NCI-H526 (cell line): ENCODE measurements around the gene UBE2Z.
"Not testable (repeated sequence)": the region's sequence is repeated elsewhere in the genome, so short reads cannot be mapped to it uniquely, and the experiment has no call there.

ENCODE experiments used
- DNase-seq, 2 experiments: peaks; one replicate each; lab custom pipeline; 2025; lab: John Stamatoyannopoulos, UW

The UBE2Z gene

DNA sequence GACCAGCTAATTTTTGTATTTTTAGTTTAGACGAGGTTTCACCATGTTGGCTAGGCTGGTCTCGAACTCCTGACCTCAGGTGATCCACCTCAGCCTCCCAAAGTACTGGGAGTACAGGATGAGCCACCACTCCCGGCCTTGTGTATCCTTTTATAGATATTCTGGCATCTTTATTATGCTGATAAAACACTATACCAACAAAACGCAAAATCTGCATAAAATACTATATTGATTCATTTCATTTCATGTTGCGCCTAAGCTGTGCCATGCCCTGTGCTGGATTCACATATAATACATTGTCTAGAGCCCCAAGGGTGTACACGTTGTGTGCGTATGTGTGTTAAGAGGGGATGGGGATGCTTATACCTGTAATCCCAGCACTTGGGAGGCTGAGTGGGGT lies 3.8 kb upstream of the UBE2Z start:
- DNase-seq, result no peak

GRCh38 chr17:48905987-48906515 lies 2.2 kb upstream of the UBE2Z start:
- DNase-seq, result no peak

DNA sequence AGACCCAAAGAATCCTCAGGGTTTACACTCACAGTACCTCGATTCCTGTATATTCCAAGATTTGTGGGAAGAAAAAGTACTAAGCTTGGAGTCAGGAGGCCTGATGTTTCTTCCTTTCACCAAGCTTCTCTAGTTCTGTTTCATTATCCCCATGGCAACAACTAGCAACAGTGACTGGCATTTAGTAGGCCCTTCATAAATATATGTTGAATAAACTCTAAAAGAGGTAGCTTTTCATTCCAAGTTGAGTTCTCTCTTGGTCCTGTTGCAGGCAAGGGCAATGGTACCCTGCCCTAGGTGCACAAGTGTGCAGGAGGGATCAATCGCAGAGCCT lies 527 bp upstream of the UBE2Z start:
- DNase-seq, result peak in 1 of 2 experiments; percentile 61

DNA sequence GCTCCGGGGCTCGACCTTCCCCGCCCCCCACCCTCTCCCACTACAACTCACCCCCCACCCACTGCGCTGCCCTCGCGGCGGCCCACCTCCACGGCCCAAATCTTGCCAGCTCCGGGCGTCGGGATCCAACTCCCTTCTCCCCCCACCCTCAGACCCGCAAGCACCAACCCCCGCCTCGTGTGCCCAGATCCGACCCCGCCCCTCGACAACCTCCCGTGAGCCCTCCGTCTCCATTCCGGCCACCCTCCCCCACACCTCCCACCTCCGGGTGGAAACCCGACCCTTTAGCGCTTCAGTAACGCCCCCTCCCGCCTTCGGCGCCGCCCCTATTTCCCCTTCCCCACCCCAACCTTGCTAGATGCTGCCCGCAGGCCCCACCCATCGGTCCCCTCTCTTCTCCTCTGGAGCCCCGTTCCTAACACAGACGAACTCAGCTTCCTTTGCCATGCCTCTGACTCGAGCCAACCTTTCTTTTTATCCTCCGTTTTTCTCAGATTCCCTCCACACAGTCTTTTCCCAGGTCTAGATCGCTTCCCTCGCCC lies 717 bp downstream of the UBE2Z start:
- peak; percentile 45 to 93 for DNase-seq

DNA sequence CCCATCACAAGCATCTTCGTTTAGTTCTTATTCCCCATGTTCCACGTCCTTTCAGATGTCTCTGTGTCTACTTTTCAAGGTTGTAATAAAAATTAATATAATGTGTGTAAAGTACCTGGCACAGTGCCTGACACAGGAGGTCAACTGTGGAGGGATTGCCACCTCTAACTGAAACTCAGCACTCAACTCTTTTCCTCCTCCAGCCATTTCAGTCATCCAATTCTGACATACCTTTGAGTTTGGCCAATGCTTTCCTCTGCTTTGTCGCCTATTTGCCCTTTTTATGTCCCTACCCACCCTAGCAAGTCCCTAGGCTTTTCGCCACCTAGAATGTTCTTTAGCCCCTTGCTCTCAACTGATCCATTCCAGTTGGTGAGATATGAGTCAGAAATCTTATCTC lies 1.6 kb downstream of the UBE2Z start:
- no peak for DNase-seq

GRCh38 chr17:48910370-48910769 lies 2.2 kb downstream of the UBE2Z start:
- no peak for DNase-seq

- no peak for DNase-seq
Measured at GRCh38 chr17:48912476-48912875, 4.3 kb downstream of the UBE2Z start.

GRCh38 chr17:48915459-48916282 lies 7.5 kb downstream of the UBE2Z start:
- DNase-seq, result no peak

GRCh38 chr17:48925251-48925990 lies 17.2 kb downstream of the UBE2Z start:
- no peak for DNase-seq

DNA sequence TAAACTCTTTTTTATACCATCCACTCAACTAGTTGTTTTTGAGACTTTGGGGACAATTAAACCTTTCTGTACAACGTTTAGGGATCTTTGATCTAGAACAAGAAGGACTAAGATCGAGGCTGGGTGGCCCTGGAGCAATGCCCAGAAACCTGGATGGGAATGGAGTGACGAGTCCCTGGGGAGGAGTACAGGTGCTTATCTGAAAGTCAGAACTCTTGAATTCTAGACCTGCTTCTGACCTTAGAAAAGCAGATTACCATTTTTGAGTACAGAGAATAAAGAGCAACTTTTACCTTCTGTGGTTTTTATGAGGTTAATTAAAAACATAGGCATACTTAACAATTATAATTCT lies 17.8 kb downstream of the UBE2Z start:
- DNase-seq, result no peak

GRCh38 chr17:48927978-48928745 lies 20.0 kb downstream of the UBE2Z start:
- DNase-seq, result no peak

- DNase-seq, result no peak
Measured at GRCh38 chr17:48928876-48929811, 20.9 kb downstream of the UBE2Z start.

DNA sequence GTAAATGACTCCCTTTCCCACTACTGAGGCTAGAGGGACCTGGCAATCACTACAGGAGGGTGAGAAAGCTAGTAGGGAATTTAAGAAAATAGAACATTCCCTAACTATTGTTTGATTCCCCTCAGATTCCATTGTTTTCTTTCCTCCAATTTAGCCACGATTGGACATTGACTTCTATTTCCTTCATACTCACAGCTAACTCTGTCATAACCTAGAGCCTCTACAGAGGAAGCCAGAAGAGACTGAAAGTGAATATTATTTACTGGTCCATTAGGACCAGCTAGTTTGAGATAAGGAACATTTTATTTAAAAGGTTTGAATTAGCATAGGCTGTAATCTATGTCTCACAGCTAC lies 21.6 kb downstream of the UBE2Z start:
- DNase-seq, result no peak

GRCh38 chr17:48930435-48930873 lies 22.2 kb downstream of the UBE2Z start:
- DNase-seq, result peak in 1 of 2 experiments; percentile 13

DNA sequence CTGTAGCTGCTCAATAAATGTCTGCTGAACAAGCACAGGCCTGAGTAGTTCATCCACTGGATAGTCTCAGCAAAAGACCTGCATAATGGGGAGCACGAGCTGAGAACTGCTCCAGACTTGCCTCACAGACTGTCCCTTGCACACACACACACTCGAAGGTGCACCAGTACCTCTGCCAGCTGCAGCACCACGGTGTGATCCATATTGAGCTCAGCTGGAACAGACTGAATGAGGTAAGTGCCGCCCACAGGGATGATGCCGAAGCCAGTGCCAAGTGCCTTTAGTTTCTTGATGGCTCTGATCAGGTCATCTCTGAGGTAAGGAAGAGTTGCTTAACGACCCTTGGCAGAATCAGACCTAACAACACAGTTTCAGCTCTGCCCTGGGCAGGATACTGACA lies 24.8 kb downstream of the UBE2Z start:
- DNase-seq, result no peak

- peak; percentile 80 to 94 for DNase-seq
Measured at GRCh38 chr17:48944515-48945260, 36.5 kb downstream of the UBE2Z start, which contains the start of gene SNF8. Gene SNF8, minus strand, starts transcription at chr17:48944842. Its CDS starts 108 bp downstream, at chr17:48944734.

DNA sequence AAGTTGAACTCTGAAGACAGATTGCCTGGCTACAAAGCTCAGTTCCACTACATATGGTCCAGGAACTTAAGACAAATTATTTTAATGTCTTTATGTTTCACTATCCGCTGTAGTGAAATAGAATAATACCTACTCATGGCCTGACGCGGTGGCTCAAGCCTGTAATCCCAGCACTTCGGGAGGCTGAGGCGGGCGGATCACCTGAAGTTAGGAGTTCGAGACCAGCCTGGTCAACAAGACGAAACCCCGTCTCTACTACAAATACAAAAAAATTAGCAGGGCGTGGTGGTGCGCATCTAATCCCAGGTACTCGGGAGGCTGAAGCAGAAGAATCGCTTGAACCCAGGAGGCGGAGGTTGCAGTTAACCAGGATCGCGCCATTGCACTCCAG lies 37.0 kb downstream of the UBE2Z start:
- DNase-seq, result not testable (repeated sequence)

- DNase-seq, result no peak
Measured at GRCh38 chr17:48951572-48951971, 43.4 kb downstream of the UBE2Z start.

DNA sequence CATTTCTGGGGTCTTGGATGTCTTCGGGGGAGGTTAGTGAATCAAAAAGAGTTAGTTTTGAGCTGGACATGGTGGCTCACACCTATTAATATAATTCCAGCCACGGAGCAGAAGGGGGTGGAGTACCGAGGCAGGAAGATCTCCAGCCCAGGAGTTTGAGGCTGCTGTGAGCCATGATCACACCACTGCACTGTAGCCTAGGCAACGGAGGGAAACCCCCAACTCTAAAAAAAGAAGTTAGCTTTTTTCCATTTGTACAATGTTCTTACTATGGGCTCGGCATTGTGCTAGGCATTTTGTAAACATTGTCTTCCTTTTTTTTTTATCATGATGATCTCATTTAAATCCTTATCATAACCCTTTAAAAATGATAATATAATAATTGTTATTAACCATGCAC lies 44.7 kb downstream of the UBE2Z start:
- no peak for DNase-seq

- peak; percentile 15 to 62 for DNase-seq
Measured at GRCh38 chr17:48954300-48954755, 46.1 kb downstream of the UBE2Z start.
